Neural cell (in vitro differentiated cells): ENCODE measurements around the gene PLOD3. TPM values are rescaled to one million over a fixed set of nuclear protein-coding genes. Genes with fewer than 3 reads are reported as not detected.
"Not testable (repeated sequence)": the region's sequence is repeated elsewhere in the genome, so short reads cannot be mapped to it uniquely, and the experiment has no call there.

Experiments
- H2AFZ ChIP-seq: fragments of 200-600, 300-800 bp; sonication (generic), shearing (Covaris generic); 2 replicates; pipeline ENCODE4 v1.6.0; 2014; ENCODE audit warnings: low read depth, mild to moderate bottlenecking, antibody characterized with exemption, low read length, moderate library complexity
- H3F3A ChIP-seq: fragments of 200-600 bp; shearing (Covaris generic); 2 replicates; pipeline ENCODE4 v1.6.1; 2016; ENCODE audit warnings: mild to moderate bottlenecking, moderate library complexity, mixed read lengths, antibody characterized with exemption, low read length; ENCODE audit not compliant: insufficient read depth, poor library complexity, severe bottlenecking
- H3K27ac ChIP-seq: fragments of 200-600, 300-800 bp; sonication (generic), shearing (Covaris generic); 2 replicates; pipeline ENCODE4 v1.5.1; 2014; ENCODE audit warnings: mild to moderate bottlenecking, low read length, moderate library complexity
- H3K27me3 ChIP-seq: fragments of 300-800, 200-600 bp; sonication (generic), shearing (Covaris generic); 2 replicates; pipeline ENCODE4 v1.6.0; 2014; ENCODE audit warnings: mild to moderate bottlenecking, low read depth, low read length, moderate library complexity; ENCODE audit not compliant: insufficient read depth
- H3K36me3 ChIP-seq: fragments of 300-800, 200-600 bp; sonication (generic), shearing (Covaris generic); 2 replicates; pipeline ENCODE4 v1.5.1; 2014; ENCODE audit warnings: mild to moderate bottlenecking, antibody characterized with exemption, low read length, moderate library complexity; ENCODE audit not compliant: insufficient read depth
- H3K4me2 ChIP-seq: fragments of 300-800, 200-600 bp; sonication (generic), shearing (Covaris generic); 2 replicates; pipeline ENCODE4 v1.6.0; 2014; ENCODE audit warnings: mild to moderate bottlenecking, low read length
- H3K4me3 ChIP-seq: fragments of 300-800, 200-600 bp; sonication (generic), shearing (Covaris generic); 2 replicates; pipeline ENCODE4 v1.5.1; 2014; ENCODE audit warnings: mild to moderate bottlenecking, low read length, moderate library complexity
- H3K79me2 ChIP-seq: fragments of 200-600 bp; shearing (Covaris generic); replicated peaks from 2 replicates; pipeline ENCODE4 v1.6.0; 2014; ENCODE audit warnings: mild to moderate bottlenecking, low read length, moderate library complexity; ENCODE audit not compliant: insufficient read depth
- H3K9ac ChIP-seq: fragments of 300-800, 200-600 bp; sonication (generic), shearing (Covaris generic); 2 replicates; pipeline ENCODE4 v1.6.1; 2016; ENCODE audit warnings: mild to moderate bottlenecking, low read length, mixed read lengths
- H3K9me2 ChIP-seq: fragments of 200-600 bp; shearing (Covaris generic); 2 replicates; pipeline ENCODE4 v1.6.1; 2016; ENCODE audit warnings: mild to moderate bottlenecking, low read length, mixed read lengths; ENCODE audit not compliant: insufficient read depth
- H3K9me3 ChIP-seq: fragments of 200-600, 300-800 bp; sonication (generic), shearing (Covaris generic); 2 replicates; pipeline ENCODE4 v1.6.1; 2016; ENCODE audit warnings: mild to moderate bottlenecking, mixed run types, low read length, moderate library complexity, mixed read lengths
- H4K20me1 ChIP-seq: fragments of 200-600 bp; shearing (Covaris generic); 2 replicates; pipeline ENCODE4 v1.6.1; 2016; ENCODE audit warnings: mild to moderate bottlenecking, mixed run types; ENCODE audit not compliant: insufficient read depth
- EP300 ChIP-seq: fragments of 450-650 bp; conservative IDR thresholded peaks from 2 replicates; pipeline ENCODE4 v1.6.1; 2014; ENCODE audit warnings: antibody characterized with exemption, mild to moderate bottlenecking, moderate library complexity; ENCODE audit not compliant: poor library complexity, severe bottlenecking
- EZH2 ChIP-seq: fragments of 200-600, 300-800 bp; shearing (Covaris generic), sonication (generic); IDR thresholded peaks from 2 replicates; pipeline ENCODE4 v1.6.1; 2014; ENCODE audit warnings: antibody characterized with exemption, low read length, borderline replicate concordance, mild to moderate bottlenecking; ENCODE audit not compliant: insufficient read depth, poor library complexity, severe bottlenecking
- MXI1 ChIP-seq: fragments of 450-650 bp; conservative IDR thresholded peaks from 2 replicates; pipeline ENCODE4 v1.6.1; 2014; ENCODE audit warnings: antibody characterized with exemption, mild to moderate bottlenecking; ENCODE audit not compliant: poor library complexity, severe bottlenecking
- POLR2AphosphoS5 ChIP-seq: IDR thresholded peaks from 2 replicates; pipeline ENCODE4 v1.6.1; 2012
- RAD21 ChIP-seq: fragments of 450-650 bp; conservative IDR thresholded peaks from 2 replicates; pipeline ENCODE4 v1.6.1; 2014; ENCODE audit warnings: antibody characterized with exemption, mild to moderate bottlenecking, moderate library complexity
- REST ChIP-seq: IDR thresholded peaks from 2 replicates; pipeline ENCODE4 v1.6.1; 2012; ENCODE audit warnings: borderline replicate concordance
- SMC3 ChIP-seq: fragments of 450-650 bp; conservative IDR thresholded peaks from 2 replicates; pipeline ENCODE4 v1.6.1; 2014; ENCODE audit warnings: antibody characterized with exemption, mild to moderate bottlenecking, moderate library complexity; ENCODE audit not compliant: poor library complexity
- TAF1 ChIP-seq: IDR thresholded peaks from 2 replicates; pipeline ENCODE4 v1.6.1; 2012; ENCODE audit warnings: low read depth
- polyA plus RNA-seq: library from polyadenylated mRNA; depleted of rRNA; stranded (reverse); fragments of >200 nt; gene quantifications from 2 replicates; pipeline ENCODE4 v1.2.3, GENCODE V29; 2014
- TF ChIP-seq, protein P1 (sequence below): fragments of 450-650 bp; IDR thresholded peaks from 2 replicates; pipeline ENCODE4 v1.5.1; 2014; ENCODE audit warnings: antibody characterized with exemption, mild to moderate bottlenecking, moderate library complexity; ENCODE audit not compliant: poor library complexity, severe bottlenecking

PLOD3 gene
- polyA plus RNA-seq, 1 donor from 2014 or later, result 19.2 TPM

GRCh38 chr7:101258243-101258731, 40.9 kb upstream of the PLOD3 start:
- Histone ChIP-seq H3K9ac (no peak overlapping the region), H3F3A (no peaks in the 10 kb centered on the region), H3K9me2 (no peaks in the 10 kb centered on the region), H2AFZ (no peak overlapping the region), H3K79me2 (no peaks in the 10 kb centered on the region), H3K4me3 (no peak overlapping the region), H3K27ac (no peak overlapping the region), H3K4me2 (no peak overlapping the region), H4K20me1 (no peaks in the 10 kb centered on the region), H3K9me3 (no peaks in the 10 kb centered on the region), H3K36me3 (no peaks in the 10 kb centered on the region), H3K27me3 (no peaks in the 10 kb centered on the region)
- TF ChIP-seq EZH2 (no peak), POLR2AphosphoS5 (no peak), EP300 (no peak), RAD21 (no peak), REST (no peak), TAF1 (no peak), SMC3 (no peak), MXI1 (no peak)
- TF ChIP-seq, protein P1, sequence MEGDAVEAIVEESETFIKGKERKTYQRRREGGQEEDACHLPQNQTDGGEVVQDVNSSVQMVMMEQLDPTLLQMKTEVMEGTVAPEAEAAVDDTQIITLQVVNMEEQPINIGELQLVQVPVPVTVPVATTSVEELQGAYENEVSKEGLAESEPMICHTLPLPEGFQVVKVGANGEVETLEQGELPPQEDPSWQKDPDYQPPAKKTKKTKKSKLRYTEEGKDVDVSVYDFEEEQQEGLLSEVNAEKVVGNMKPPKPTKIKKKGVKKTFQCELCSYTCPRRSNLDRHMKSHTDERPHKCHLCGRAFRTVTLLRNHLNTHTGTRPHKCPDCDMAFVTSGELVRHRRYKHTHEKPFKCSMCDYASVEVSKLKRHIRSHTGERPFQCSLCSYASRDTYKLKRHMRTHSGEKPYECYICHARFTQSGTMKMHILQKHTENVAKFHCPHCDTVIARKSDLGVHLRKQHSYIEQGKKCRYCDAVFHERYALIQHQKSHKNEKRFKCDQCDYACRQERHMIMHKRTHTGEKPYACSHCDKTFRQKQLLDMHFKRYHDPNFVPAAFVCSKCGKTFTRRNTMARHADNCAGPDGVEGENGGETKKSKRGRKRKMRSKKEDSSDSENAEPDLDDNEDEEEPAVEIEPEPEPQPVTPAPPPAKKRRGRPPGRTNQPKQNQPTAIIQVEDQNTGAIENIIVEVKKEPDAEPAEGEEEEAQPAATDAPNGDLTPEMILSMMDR, result no peak

DNA sequence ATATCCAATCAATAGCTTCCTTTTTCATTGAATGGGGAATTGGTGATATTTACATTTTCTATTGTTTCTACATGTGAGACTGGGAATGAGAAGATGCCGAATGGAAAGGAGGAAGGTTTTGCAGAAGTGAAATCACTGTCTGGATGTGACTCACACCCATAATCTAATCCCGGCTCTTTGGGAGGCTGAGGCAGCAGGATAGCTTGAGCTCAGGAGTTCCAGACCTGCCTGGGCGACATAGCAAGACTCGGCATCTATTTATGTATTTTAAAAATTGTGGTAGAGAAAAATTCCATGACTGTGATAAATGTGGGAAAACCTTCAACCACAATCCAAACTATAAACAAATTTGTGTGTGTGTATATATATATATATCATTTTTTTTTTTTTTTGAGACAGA, 38.4 kb upstream of the PLOD3 start:
- H3K9me2 ChIP-seq, result no peaks in the 10 kb centered on the region
- H3K9ac ChIP-seq, result no peak overlapping the region
- no peaks in the 10 kb centered on the region for H3K36me3 ChIP-seq
- H4K20me1 ChIP-seq, result no peaks in the 10 kb centered on the region
- H3K27me3 ChIP-seq, result no peaks in the 10 kb centered on the region
- H3F3A ChIP-seq, result no peaks in the 10 kb centered on the region
- TF ChIP-seq MXI1, result no peak
- no peak for TF ChIP-seq RAD21
- TF ChIP-seq TAF1, result no peak
- no peak for TF ChIP-seq SMC3
- no peak for TF ChIP-seq EP300
- no peak for TF ChIP-seq REST
- TF ChIP-seq, protein P1, result no peak
- no peak for TF ChIP-seq POLR2AphosphoS5
- TF ChIP-seq EZH2, result no peak
- H3K27ac ChIP-seq, result no peak overlapping the region
- H3K9me3 ChIP-seq, result no peaks in the 10 kb centered on the region
- no peak overlapping the region for H3K4me2 ChIP-seq
- H2AFZ ChIP-seq, result no peak overlapping the region
- no peak overlapping the region for H3K4me3 ChIP-seq
- H3K79me2 ChIP-seq, result peaks cover 12% of the 10 kb centered on the region

DNA sequence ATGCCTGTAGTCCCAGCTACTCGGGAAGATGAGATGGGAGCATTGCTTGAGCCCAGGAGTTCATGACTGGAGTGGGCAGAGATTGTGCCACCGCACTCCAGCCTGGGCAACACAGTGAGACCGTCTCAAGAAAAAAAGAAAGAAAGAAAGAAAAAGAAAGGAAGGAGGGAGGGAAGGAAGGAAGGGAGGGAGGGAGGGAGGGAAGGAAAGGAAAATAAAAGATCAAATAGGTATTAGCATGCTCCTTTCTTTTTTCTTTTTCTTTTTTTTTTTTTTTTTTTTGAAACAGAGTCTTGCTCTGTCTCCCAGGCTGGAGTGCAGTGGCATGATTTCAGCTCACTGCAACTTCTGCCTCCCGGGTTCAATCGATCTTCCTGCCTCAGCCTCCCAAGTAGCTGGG, 35.8 kb upstream of the PLOD3 start:
- H3K4me2 ChIP-seq, H2AFZ ChIP-seq, H3K27ac ChIP-seq: not testable (repeated sequence)

More for the DNA sequence above, 35.8 kb upstream of the PLOD3 start:
- not testable (repeated sequence) for H3K9ac ChIP-seq, H3K36me3 ChIP-seq, H3K9me3 ChIP-seq, H3K27me3 ChIP-seq, H3K4me3 ChIP-seq, H3F3A ChIP-seq, H4K20me1 ChIP-seq, H3K9me2 ChIP-seq
- H3K79me2 ChIP-seq, result peaks cover 21% of the 10 kb centered on the region
